IPS DF 19.7 (cell line): ENCODE results near the gene SH2D7.
"Not testable (repeated sequence)": the region's sequence is repeated elsewhere in the genome, so short reads cannot be mapped to it uniquely, and the experiment has no call there.

Source experiments
- DNase-seq: peaks from one replicate; pipeline ENCODE4 v3.0.0-alpha.2; 2013; ENCODE audit warnings: low read depth, low spot score

The SH2D7 gene

GRCh38 chr15:78133801-78134200 lies 41.4 kb downstream of the SH2D7 start:
- no peak for DNase-seq

GRCh38 chr15:78139578-78139977 lies 47.2 kb downstream of the SH2D7 start:
- no peak for DNase-seq

GRCh38 chr15:78140292-78140691 lies 47.9 kb downstream of the SH2D7 start:
- DNase-seq, result no peak

GRCh38 chr15:78142332-78142731 lies 50.0 kb downstream of the SH2D7 start:
- DNase-seq, result no peak

- no peak for DNase-seq
Measured at GRCh38 chr15:78146425-78147154, 54.2 kb downstream of the SH2D7 start.

- no peak for DNase-seq
Measured at GRCh38 chr15:78147566-78147965, 55.2 kb downstream of the SH2D7 start.

- no peak for DNase-seq
Measured at GRCh38 chr15:78148392-78149067, 56.2 kb downstream of the SH2D7 start.

- no peak for DNase-seq
Measured at GRCh38 chr15:78149068-78149804, 56.9 kb downstream of the SH2D7 start, which contains the start of gene IDH3A. IDH3A (plus strand) TSS chr15:78149362; CDS start chr15:78149404, 42 bp downstream.

GRCh38 chr15:78149805-78150751 lies 57.7 kb downstream of the SH2D7 start:
- DNase-seq, result no peak

GRCh38 chr15:78151075-78151474 lies 58.7 kb downstream of the SH2D7 start:
- not testable (repeated sequence) for DNase-seq
